H9 (cell line): ENCODE data around the gene FBXO48. TPM values are rescaled to one million over a fixed set of nuclear protein-coding genes. Genes with fewer than 3 reads are reported as not detected.

ENCODE experiments used
- DNase-seq: peaks from one replicate; pipeline ENCODE4 v3.0.0-alpha.2; 2017
- H2AFZ ChIP-seq: one replicate; pipeline ENCODE4 v1.6.1; 2013; ENCODE audit warnings: mild to moderate bottlenecking, low read length, control low read depth, moderate library complexity
- H2AK5ac ChIP-seq: 2 replicates; pipeline ENCODE4 v1.6.1; 2013; ENCODE audit warnings: low read length, control low read depth, mixed read lengths; ENCODE audit not compliant: insufficient read length
- H2BK120ac ChIP-seq: one replicate; pipeline ENCODE4 v1.6.1; 2013; ENCODE audit warnings: low read depth, mild to moderate bottlenecking, low read length, control low read depth, inconsistent platforms; ENCODE audit not compliant: poor library complexity, severe bottlenecking
- H2BK12ac ChIP-seq: 2 replicates; pipeline ENCODE4 v1.6.1; 2013; ENCODE audit warnings: low read length, control low read depth, mixed read lengths, low read depth; ENCODE audit not compliant: insufficient read length
- H2BK15ac ChIP-seq: 2 replicates; pipeline ENCODE4 v1.6.1; 2013; ENCODE audit warnings: low read depth, low read length, control low read depth
- H2BK20ac ChIP-seq: one replicate; pipeline ENCODE4 v1.6.1; 2013; ENCODE audit warnings: low read depth, mild to moderate bottlenecking, low read length, control low read depth, inconsistent platforms; ENCODE audit not compliant: poor library complexity, severe bottlenecking
- H2BK5ac ChIP-seq: 2 replicates; pipeline ENCODE4 v1.6.1; 2013; ENCODE audit warnings: low read length, control low read depth, mixed read lengths; ENCODE audit not compliant: insufficient read length
- H3K14ac ChIP-seq: 2 replicates; pipeline ENCODE4 v1.6.1; 2013; ENCODE audit warnings: low read length, control low read depth; ENCODE audit not compliant: insufficient read depth
- H3K18ac ChIP-seq: 2 replicates; pipeline ENCODE4 v1.6.1; 2013; ENCODE audit warnings: low read depth, mild to moderate bottlenecking, mixed read lengths, low read length, control low read depth; ENCODE audit not compliant: insufficient read length
- H3K23ac ChIP-seq: 2 replicates; pipeline ENCODE4 v1.6.1; 2013; ENCODE audit warnings: low read length, control low read depth, mixed read lengths, low read depth; ENCODE audit not compliant: insufficient read length
- H3K23me2 ChIP-seq: 2 replicates; pipeline ENCODE4 v1.6.1; 2013; ENCODE audit warnings: low read depth, mild to moderate bottlenecking, mixed read lengths, low read length, control low read depth; ENCODE audit not compliant: insufficient read length, poor library complexity, severe bottlenecking
- H3K27ac ChIP-seq: 2 replicates; pipeline ENCODE4 v1.5.1; 2013; ENCODE audit warnings: low read length, control low read depth, mixed read lengths, low read depth; ENCODE audit not compliant: insufficient read length
- H3K27me3 ChIP-seq: 2 replicates; pipeline ENCODE4 v1.6.1; 2013; ENCODE audit warnings: low read length, control low read depth, inconsistent platforms; ENCODE audit not compliant: insufficient read depth
- H3K4ac ChIP-seq: 2 replicates; pipeline ENCODE4 v1.6.1; 2013; ENCODE audit warnings: low read depth, mild to moderate bottlenecking, control low read depth, inconsistent platforms, low read length, moderate library complexity
- H3K4me1 ChIP-seq: 2 replicates; pipeline ENCODE4 v1.6.1; 2013; ENCODE audit warnings: low read length, control low read depth, inconsistent platforms; ENCODE audit not compliant: insufficient read depth
- H3K4me2 ChIP-seq: 2 replicates; pipeline ENCODE4 v1.6.1; 2013; ENCODE audit warnings: low read length, control low read depth, mixed read lengths; ENCODE audit not compliant: insufficient read length, insufficient read depth
- H3K56ac ChIP-seq: 2 replicates; pipeline ENCODE4 v1.6.1; 2013; ENCODE audit warnings: low read depth, mild to moderate bottlenecking, mixed read lengths, low read length, control low read depth; ENCODE audit not compliant: insufficient read length
- H3K79me1 ChIP-seq: 2 replicates; pipeline ENCODE4 v1.6.1; 2013; ENCODE audit warnings: low read depth, mild to moderate bottlenecking, moderate library complexity, low read length, control low read depth, inconsistent platforms; ENCODE audit not compliant: insufficient read depth, poor library complexity, severe bottlenecking
- H3K79me2 ChIP-seq: 2 replicates; pipeline ENCODE4 v1.6.1; 2013; ENCODE audit warnings: low read length, control low read depth, inconsistent platforms; ENCODE audit not compliant: insufficient read depth
- H3K9ac ChIP-seq: 2 replicates; pipeline ENCODE4 v1.6.1; 2013; ENCODE audit warnings: low read length, control low read depth, mixed read lengths; ENCODE audit not compliant: insufficient read length; ENCODE audit errors: extremely low read depth
- H3K9me3 ChIP-seq: one replicate; pipeline ENCODE4 v1.6.1; 2013; ENCODE audit warnings: low read depth, low read length, inconsistent platforms; ENCODE audit not compliant: control insufficient read depth
- H3T11ph ChIP-seq: one replicate; pipeline ENCODE4 v1.6.1; 2013; ENCODE audit warnings: mild to moderate bottlenecking, low read length, control low read depth, inconsistent platforms
- H4K20me1 ChIP-seq: one replicate; pipeline ENCODE4 v1.6.1; 2013; ENCODE audit not compliant: control insufficient read depth, insufficient read length, insufficient read depth
- H4K5ac ChIP-seq: 2 replicates; pipeline ENCODE4 v1.6.1; 2013; ENCODE audit warnings: low read depth, mild to moderate bottlenecking, mixed read lengths, low read length, control low read depth; ENCODE audit not compliant: insufficient read length
- H4K8ac ChIP-seq: replicated peaks from 2 replicates; pipeline ENCODE4 v1.6.1; 2013; ENCODE audit warnings: low read length, control low read depth, mixed read lengths, low read depth; ENCODE audit not compliant: insufficient read length
- H4K91ac ChIP-seq: 2 replicates; pipeline ENCODE4 v1.6.1; 2013; ENCODE audit warnings: low read depth, mild to moderate bottlenecking, moderate library complexity, mixed read lengths, low read length, control low read depth; ENCODE audit not compliant: insufficient read length
- H3K27ac Mint-ChIP-seq, 3 experiments: 2 replicates in 2 of 3; 3 replicates in 1 of 3; pipeline ENCODE4 v1.8.0; 2020 to 2021; ENCODE audit warnings: mixed read lengths in 3 of 3, mild to moderate bottlenecking in 1 of 3, moderate library complexity in 1 of 3
- H3K27me3 Mint-ChIP-seq: 2 replicates; pipeline ENCODE4 v1.8.0; 2021; ENCODE audit warnings: low read depth, mild to moderate bottlenecking, moderate library complexity, mixed read lengths
- H3K36me3 Mint-ChIP-seq, 3 experiments: 2 replicates in 2 of 3; 3 replicates in 1 of 3; pipeline ENCODE4 v1.8.0; 2020 to 2021; ENCODE audit warnings: low read depth in 3 of 3, mixed read lengths in 3 of 3; ENCODE audit not compliant: insufficient read depth in 1 of 3
- H3K4me1 Mint-ChIP-seq, 2 experiments: 2 replicates each; pipeline ENCODE4 v1.8.0; 2020; ENCODE audit warnings: mixed read lengths in 2 of 2
- H3K4me3 Mint-ChIP-seq, 2 experiments: 2 replicates in 1 of 2; 3 replicates in 1 of 2; pipeline ENCODE4 v1.8.0; 2020 to 2021; ENCODE audit warnings: mild to moderate bottlenecking in 2 of 2, mixed read lengths in 2 of 2, moderate library complexity in 1 of 2
- H3K9me3 Mint-ChIP-seq, 2 experiments: 2 replicates in 1 of 2; 3 replicates in 1 of 2; pipeline ENCODE4 v1.8.0; 2020; ENCODE audit warnings: mild to moderate bottlenecking in 2 of 2, mixed read lengths in 2 of 2, moderate library complexity in 1 of 2
- WGBS: extraction: QIAGEN DNeasy Blood & Tissue Kit; methylation state at CpG from one replicate; pipeline ENCODE4 v1.1.7; 2013; ENCODE audit warnings: missing lambda C conversion rate, low lambda C conversion rate, mixed read lengths; ENCODE audit not compliant: insufficient read length; ENCODE audit errors: extremely low coverage; 5-methylcytosine and 5-hydroxymethylcytosine counted together
- total RNA-seq: library from RNA; stranded (reverse); gene quantifications from 2 replicates; pipeline ENCODE4 v1.2.1, GENCODE V29; 2021
- TF ChIP-seq, protein P1 (sequence below): fragments of 200-600 bp; sonication (generic); conservative IDR thresholded peaks from 3 replicates; pipeline ENCODE4 v1.8.0; 2021; ENCODE audit warnings: antibody characterized with exemption, mild to moderate bottlenecking

Gene FBXO48
- total RNA-seq, 1 experiment from 2014 or later, result 1.4 TPM

DNA sequence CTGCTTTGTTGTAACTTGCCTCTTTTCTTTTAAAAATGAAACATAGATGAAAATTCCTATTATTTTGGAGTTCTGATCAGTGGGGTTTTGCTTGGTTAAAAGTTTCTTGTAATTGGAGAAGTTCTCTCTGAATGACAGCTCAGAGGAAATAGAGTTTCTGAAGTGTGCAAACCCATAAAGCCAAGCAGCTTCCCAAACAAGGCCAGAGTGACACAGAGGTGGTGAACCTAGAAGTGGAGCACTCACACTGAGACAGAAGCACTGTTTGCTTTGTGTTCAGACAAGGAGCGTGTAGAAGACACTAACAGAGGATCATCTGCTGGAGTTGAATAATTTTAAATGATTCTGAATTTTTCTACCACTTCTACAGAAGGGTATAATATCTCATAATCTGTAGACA is 49.2 kb downstream of the FBXO48 start:
- Histone ChIP-seq H3K23ac (no peak overlapping the region), H2BK20ac (no peak overlapping the region), H3K4me2 (no peak overlapping the region), H3K79me1 (no peaks in the 10 kb centered on the region), H2BK12ac (no peak overlapping the region), H3T11ph (no peak overlapping the region), H3K14ac (no peak overlapping the region), H2BK120ac (no peak overlapping the region), H4K91ac (no peak overlapping the region), H4K5ac (no peak overlapping the region), H3K27me3 (no peaks in the 10 kb centered on the region), H3K56ac (no peak overlapping the region), H2AK5ac (no peak overlapping the region), H2BK5ac (no peak overlapping the region), H3K18ac (no peak overlapping the region), H3K9ac (no peak overlapping the region), H3K27ac (no peak overlapping the region), H2AFZ (no peak overlapping the region), H4K20me1 (no peaks in the 10 kb centered on the region), H4K8ac (no peak overlapping the region), H3K9me3 (no peaks in the 10 kb centered on the region), H3K4ac (no peak overlapping the region), H3K23me2 (no peaks in the 10 kb centered on the region), H3K79me2 (no peaks in the 10 kb centered on the region), H2BK15ac (no peak overlapping the region), H3K4me1 (peaks cover 3% of the 10 kb centered on the region; the same call in 1 of the 2 replicates)
- Mint-ChIP-seq H3K4me1 (peaks cover 28 to 33% of the 10 kb centered on the region in 2 experiments), H3K27ac (no peak overlapping the region), H3K9me3 (no peaks in the 10 kb centered on the region), H3K36me3 (no peaks in the 10 kb centered on the region; a peak in 1 of 7 replicates), H3K27me3 (no peaks in the 10 kb centered on the region), H3K4me3 (no peak overlapping the region)
- WGBS, result no CpG with 5 or more reads among the region's 1 CpG
- no peak for DNase-seq
- TF ChIP-seq, protein P1, sequence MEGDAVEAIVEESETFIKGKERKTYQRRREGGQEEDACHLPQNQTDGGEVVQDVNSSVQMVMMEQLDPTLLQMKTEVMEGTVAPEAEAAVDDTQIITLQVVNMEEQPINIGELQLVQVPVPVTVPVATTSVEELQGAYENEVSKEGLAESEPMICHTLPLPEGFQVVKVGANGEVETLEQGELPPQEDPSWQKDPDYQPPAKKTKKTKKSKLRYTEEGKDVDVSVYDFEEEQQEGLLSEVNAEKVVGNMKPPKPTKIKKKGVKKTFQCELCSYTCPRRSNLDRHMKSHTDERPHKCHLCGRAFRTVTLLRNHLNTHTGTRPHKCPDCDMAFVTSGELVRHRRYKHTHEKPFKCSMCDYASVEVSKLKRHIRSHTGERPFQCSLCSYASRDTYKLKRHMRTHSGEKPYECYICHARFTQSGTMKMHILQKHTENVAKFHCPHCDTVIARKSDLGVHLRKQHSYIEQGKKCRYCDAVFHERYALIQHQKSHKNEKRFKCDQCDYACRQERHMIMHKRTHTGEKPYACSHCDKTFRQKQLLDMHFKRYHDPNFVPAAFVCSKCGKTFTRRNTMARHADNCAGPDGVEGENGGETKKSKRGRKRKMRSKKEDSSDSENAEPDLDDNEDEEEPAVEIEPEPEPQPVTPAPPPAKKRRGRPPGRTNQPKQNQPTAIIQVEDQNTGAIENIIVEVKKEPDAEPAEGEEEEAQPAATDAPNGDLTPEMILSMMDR, result no peak
